Neural progenitor cell (in vitro differentiated cells): ENCODE results near the gene RCAN3. TPM values are rescaled to one million over a fixed set of nuclear protein-coding genes. Genes with fewer than 3 reads are reported as not detected.

Source experiments
- DNase-seq: peaks from one replicate; pipeline ENCODE4 v3.0.0-alpha.2; 2016; ENCODE audit warnings: low spot score
- H2AFZ ChIP-seq: fragments of 200-600 bp; sonication (generic); replicated peaks from 2 replicates; pipeline ENCODE4 v1.6.1; 2016; ENCODE audit warnings: antibody characterized with exemption
- H3F3A ChIP-seq: fragments of 200-600 bp; sonication (generic); 2 replicates; pipeline ENCODE4 v1.6.1; 2016; ENCODE audit warnings: antibody characterized with exemption, low read depth
- H3K27ac ChIP-seq: fragments of 200-600 bp; sonication (generic); 2 replicates; pipeline ENCODE4 v1.5.1; 2016; ENCODE audit warnings: mild to moderate bottlenecking
- H3K27me3 ChIP-seq: fragments of 200-600 bp; sonication (generic); 2 replicates; pipeline ENCODE4 v1.6.1; 2016; ENCODE audit warnings: mild to moderate bottlenecking, moderate library complexity
- H3K36me3 ChIP-seq: fragments of 200-600 bp; sonication (generic); 2 replicates; pipeline ENCODE4 v1.5.1; 2016
- H3K4me1 ChIP-seq: fragments of 200-600 bp; sonication (generic); 2 replicates; pipeline ENCODE4 v1.6.1; 2016; ENCODE audit warnings: mixed run types
- H3K4me2 ChIP-seq: fragments of 200-600 bp; sonication (generic); 2 replicates; pipeline ENCODE4 v1.6.1; 2016
- H3K4me3 ChIP-seq: fragments of 200-600 bp; sonication (generic); 2 replicates; pipeline ENCODE4 v1.5.1; 2016
- H3K79me2 ChIP-seq: fragments of 200-600 bp; sonication (generic); 2 replicates; pipeline ENCODE4 v1.6.1; 2016; ENCODE audit warnings: low read depth
- H3K9ac ChIP-seq: fragments of 200-600 bp; sonication (generic); 2 replicates; pipeline ENCODE4 v1.6.1; 2016
- H3K9me3 ChIP-seq: fragments of 200-600 bp; sonication (generic); 2 replicates; pipeline ENCODE4 v1.5.1; 2016; ENCODE audit warnings: low read depth
- H4K20me1 ChIP-seq: fragments of 200-600 bp; sonication (generic); 2 replicates; pipeline ENCODE4 v1.6.1; 2016; ENCODE audit warnings: low read depth
- H3K27ac Mint-ChIP-seq: 3 replicates; pipeline ENCODE4 v1.8.0; 2021; ENCODE audit warnings: mixed read lengths
- H3K27me3 Mint-ChIP-seq: 2 replicates; pipeline ENCODE4 v1.8.0; 2022; ENCODE audit warnings: low read depth, mild to moderate bottlenecking, inconsistent platforms, moderate library complexity, mixed read lengths; ENCODE audit not compliant: insufficient read depth
- H3K36me3 Mint-ChIP-seq: 3 replicates; pipeline ENCODE4 v1.8.0; 2021; ENCODE audit warnings: mixed read lengths
- H3K4me1 Mint-ChIP-seq: 3 replicates; pipeline ENCODE4 v1.8.0; 2021; ENCODE audit warnings: mixed read lengths
- H3K4me3 Mint-ChIP-seq: 3 replicates; pipeline ENCODE4 v1.8.0; 2021; ENCODE audit warnings: mild to moderate bottlenecking, moderate library complexity, mixed read lengths
- H3K9me3 Mint-ChIP-seq: 3 replicates; pipeline ENCODE4 v1.8.0; 2020; ENCODE audit warnings: mixed read lengths
- EZH2 ChIP-seq: fragments of 200-600 bp; sonication (generic); IDR thresholded peaks from 2 replicates; pipeline ENCODE4 v1.6.1; 2017; ENCODE audit warnings: antibody characterized with exemption, mild to moderate bottlenecking, moderate library complexity
- EZH2phosphoT487 ChIP-seq: fragments of 200-600 bp; sonication (generic); IDR thresholded peaks from 2 replicates; pipeline ENCODE4 v1.6.1; 2017; ENCODE audit warnings: antibody characterized with exemption
- total RNA-seq: library from RNA; depleted of rRNA; stranded (reverse); fragments of >200 nt; gene quantifications from 2 replicates; pipeline ENCODE4 v1.2.3, GENCODE V29; 2015; ENCODE audit warnings: low replicate concordance
- TF ChIP-seq, protein P1 (sequence below): fragments of 200-600 bp; sonication (generic); IDR thresholded peaks from 2 replicates; pipeline ENCODE4 v1.5.1; 2017; ENCODE audit warnings: antibody characterized with exemption, mild to moderate bottlenecking

The RCAN3 gene
- total RNA-seq, 1 donor from 2014 or later = 9.3 TPM

DNA sequence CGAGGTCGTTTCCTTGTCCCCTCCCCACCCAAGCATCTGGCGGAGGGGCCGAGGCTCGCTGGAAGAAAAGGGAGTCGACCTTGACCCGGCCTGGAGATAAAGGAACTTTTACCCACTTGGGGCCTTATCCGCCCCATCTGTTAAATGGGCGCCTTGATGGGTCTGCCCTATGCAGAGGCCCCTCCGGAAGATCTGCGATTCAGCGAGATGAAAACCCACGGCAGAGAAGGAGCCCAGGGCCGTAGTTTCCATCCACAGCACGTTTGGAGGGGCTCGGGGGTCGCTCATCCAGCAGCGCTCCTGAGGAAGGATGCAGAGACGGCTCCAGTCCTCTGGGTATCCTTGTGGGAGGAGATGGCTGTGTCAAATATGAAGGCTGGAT lies 53.8 kb downstream of the RCAN3 start:
- peaks cover 10% of the 10 kb centered on the region for H3K4me1 ChIP-seq
- TF ChIP-seq EZH2 (no peak), EZH2phosphoT487 (no peak)
- TF ChIP-seq, protein P1, sequence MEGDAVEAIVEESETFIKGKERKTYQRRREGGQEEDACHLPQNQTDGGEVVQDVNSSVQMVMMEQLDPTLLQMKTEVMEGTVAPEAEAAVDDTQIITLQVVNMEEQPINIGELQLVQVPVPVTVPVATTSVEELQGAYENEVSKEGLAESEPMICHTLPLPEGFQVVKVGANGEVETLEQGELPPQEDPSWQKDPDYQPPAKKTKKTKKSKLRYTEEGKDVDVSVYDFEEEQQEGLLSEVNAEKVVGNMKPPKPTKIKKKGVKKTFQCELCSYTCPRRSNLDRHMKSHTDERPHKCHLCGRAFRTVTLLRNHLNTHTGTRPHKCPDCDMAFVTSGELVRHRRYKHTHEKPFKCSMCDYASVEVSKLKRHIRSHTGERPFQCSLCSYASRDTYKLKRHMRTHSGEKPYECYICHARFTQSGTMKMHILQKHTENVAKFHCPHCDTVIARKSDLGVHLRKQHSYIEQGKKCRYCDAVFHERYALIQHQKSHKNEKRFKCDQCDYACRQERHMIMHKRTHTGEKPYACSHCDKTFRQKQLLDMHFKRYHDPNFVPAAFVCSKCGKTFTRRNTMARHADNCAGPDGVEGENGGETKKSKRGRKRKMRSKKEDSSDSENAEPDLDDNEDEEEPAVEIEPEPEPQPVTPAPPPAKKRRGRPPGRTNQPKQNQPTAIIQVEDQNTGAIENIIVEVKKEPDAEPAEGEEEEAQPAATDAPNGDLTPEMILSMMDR = no peak
- H2AFZ ChIP-seq = peak overlapping the region; percentile 54
- no peaks in the 10 kb centered on the region for H3K9me3 Mint-ChIP-seq
- H3K4me2 ChIP-seq = peak overlapping the region; percentile 84
- H3K4me3 ChIP-seq = peak overlapping the region; percentile 49
- no peaks in the 10 kb centered on the region for H3K36me3 Mint-ChIP-seq
- H3K27ac Mint-ChIP-seq = no peak overlapping the region
- no peak overlapping the region for H3K9ac ChIP-seq
- H4K20me1 ChIP-seq = no peaks in the 10 kb centered on the region
- DNase-seq = no peak
- no peaks in the 10 kb centered on the region for H3K36me3 ChIP-seq
- peak overlapping the region; percentile 73 for H3K4me3 Mint-ChIP-seq
- no peak overlapping the region for H3K27ac ChIP-seq
- no peaks in the 10 kb centered on the region for H3K9me3 ChIP-seq
- H3F3A ChIP-seq = peaks cover 3% of the 10 kb centered on the region
- H3K27me3 Mint-ChIP-seq = peaks cover 33% of the 10 kb centered on the region
- H3K79me2 ChIP-seq = no peaks in the 10 kb centered on the region
- peaks cover 66% of the 10 kb centered on the region for H3K4me1 Mint-ChIP-seq
- H3K27me3 ChIP-seq = peaks cover 51% of the 10 kb centered on the region

DNA sequence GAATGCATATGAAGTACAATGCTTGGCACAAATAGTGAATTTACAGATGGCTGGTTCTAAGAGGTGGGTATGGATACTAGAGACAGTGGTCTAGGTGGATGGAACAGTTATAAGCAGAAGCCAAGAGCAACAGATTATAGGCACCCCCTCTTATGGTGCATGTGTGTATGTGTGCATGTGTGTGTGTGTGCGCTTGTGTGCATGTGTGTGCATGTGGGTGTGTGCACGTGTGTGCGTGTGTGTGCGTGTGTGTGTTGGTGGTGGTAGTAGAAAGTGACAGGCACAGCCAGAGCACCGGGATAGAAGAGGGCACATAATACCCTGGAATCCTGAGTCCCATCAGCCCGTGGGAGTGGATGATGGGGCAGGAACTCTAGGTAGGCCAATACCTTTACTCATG lies 54.6 kb downstream of the RCAN3 start:
- H3K9me3 ChIP-seq = no peaks in the 10 kb centered on the region
- peak overlapping the region; percentile 53 for H3K4me3 Mint-ChIP-seq
- peaks cover 30% of the 10 kb centered on the region for H3K27me3 Mint-ChIP-seq

DNA sequence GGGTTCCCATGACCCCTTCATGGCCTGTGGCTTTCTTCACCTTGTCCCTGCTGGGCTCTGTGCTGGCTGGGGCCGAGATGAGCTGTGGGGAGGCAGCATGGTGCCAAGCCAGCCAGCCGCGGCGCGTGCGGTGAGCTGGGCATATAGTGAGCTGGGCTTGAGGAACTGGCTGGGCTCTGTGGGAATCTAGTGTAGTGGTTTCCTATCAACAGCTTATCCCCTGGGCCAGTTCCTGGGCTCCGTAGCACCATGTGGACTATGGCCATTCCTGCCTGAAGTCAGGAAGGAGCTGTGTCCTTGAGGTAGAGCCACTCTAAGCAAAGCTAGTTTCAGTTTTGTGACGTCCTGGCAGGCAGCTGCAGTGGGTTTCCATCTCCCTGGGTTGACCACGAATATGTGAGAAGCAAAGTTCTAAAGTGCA lies 55.1 kb downstream of the RCAN3 start:
- no peak overlapping the region for H3K4me3 Mint-ChIP-seq
- no peak overlapping the region for H3K27ac Mint-ChIP-seq
- H3K79me2 ChIP-seq = no peaks in the 10 kb centered on the region
- peaks cover 62% of the 10 kb centered on the region for H3K4me1 Mint-ChIP-seq
- no peak for DNase-seq
- H3K36me3 ChIP-seq = no peaks in the 10 kb centered on the region
- no peak overlapping the region for H2AFZ ChIP-seq
- peaks cover 30% of the 10 kb centered on the region for H3K27me3 Mint-ChIP-seq
- H4K20me1 ChIP-seq = no peaks in the 10 kb centered on the region
- peaks cover 51% of the 10 kb centered on the region for H3K27me3 ChIP-seq
- H3K9ac ChIP-seq = no peak overlapping the region
- H3K9me3 ChIP-seq = no peaks in the 10 kb centered on the region
- no peak overlapping the region for H3K27ac ChIP-seq
- no peaks in the 10 kb centered on the region for H3K36me3 Mint-ChIP-seq
- H3K4me1 ChIP-seq = no peaks in the 10 kb centered on the region
- TF ChIP-seq EZH2phosphoT487 = no peak
- no peak for TF ChIP-seq EZH2
- TF ChIP-seq, protein P1 = no peak
- H3K9me3 Mint-ChIP-seq = no peaks in the 10 kb centered on the region
- H3K4me2 ChIP-seq = no peak overlapping the region
- no peak overlapping the region for H3K4me3 ChIP-seq
- H3F3A ChIP-seq = no peaks in the 10 kb centered on the region

More for the DNA sequence above, 54.6 kb downstream of the RCAN3 start:
- DNase-seq = no peak
- H4K20me1 ChIP-seq = no peaks in the 10 kb centered on the region
- no peak overlapping the region for H3K27ac ChIP-seq
- Mint-ChIP-seq H3K4me1 (peaks cover 61% of the 10 kb centered on the region), H3K9me3 (no peaks in the 10 kb centered on the region), H3K27ac (peak overlapping the region; percentile 57), H3K36me3 (no peaks in the 10 kb centered on the region)
- H3K27me3 ChIP-seq = peaks cover 51% of the 10 kb centered on the region
- H2AFZ ChIP-seq = no peak overlapping the region
- peaks cover under 1% of the 10 kb centered on the region for H3F3A ChIP-seq
- H3K4me2 ChIP-seq = no peak overlapping the region
- H3K4me3 ChIP-seq = no peak overlapping the region
- H3K9ac ChIP-seq = no peak overlapping the region
- H3K4me1 ChIP-seq = peaks cover 3% of the 10 kb centered on the region
- H3K36me3 ChIP-seq = no peaks in the 10 kb centered on the region
- TF ChIP-seq EZH2phosphoT487 = no peak
- no peak for TF ChIP-seq EZH2
- TF ChIP-seq, protein P1 = no peak
- no peaks in the 10 kb centered on the region for H3K79me2 ChIP-seq
